HCT116 (cell line): ENCODE data around the gene SRA1. TPM values are rescaled to one million over a fixed set of nuclear protein-coding genes. Genes with fewer than 3 reads are reported as not detected.

Source experiments
- ATAC-seq: fragments of 200-7000 bp; cut with Tn5 transposase; 2 replicates; pipeline ENCODE4 v1.9.1; 2020; ENCODE audit warnings: mild to moderate bottlenecking, moderate library complexity
- BruUV-seq: library from RNA; stranded (reverse); fragments of 400-500 nt; replicated peaks from 2 replicates; lab custom pipeline; 2021; lab: Mats Ljungman, UMichigan
- CTCF ChIA-PET: fragments of 300-600 bp; sonication (Branson Sonifier 250); formaldehyde crosslinking; loops from one replicate; lab custom pipeline; 2021; ENCODE audit warnings: antibody characterized with exemption; lab: Charles Lee
- POLR2A ChIA-PET: fragments of 300-600, 350-600 bp; sonication (Branson Sonifier 250); formaldehyde crosslinking; loops from one replicate; lab custom pipeline; 2021; ENCODE audit warnings: antibody characterized with exemption; lab: Charles Lee
- RAD21 ChIA-PET, 2 experiments: fragments of 300-600 bp; sonication (Branson Sonifier 250); formaldehyde crosslinking; loops; one replicate each; lab custom pipeline; 2023; ENCODE audit warnings: low total read pairs in 2 of 2; ENCODE audit not compliant: uncharacterized antibody in 2 of 2, unreplicated experiment in 2 of 2, low non-redundant PET in 1 of 2; lab: Charles Lee
- DNase-seq: peaks from one replicate; pipeline ENCODE4 v3.0.0-alpha.2; 2010; ENCODE audit warnings: low read depth, low spot score
- H2AFZ ChIP-seq: fragments of 200-600 bp; shearing (Covaris generic), sonication (generic); 2 replicates; pipeline ENCODE4 v1.6.1; 2017; ENCODE audit warnings: low read depth, mixed run types, mixed read lengths, antibody characterized with exemption, low read length; ENCODE audit not compliant: poor library complexity, severe bottlenecking
- H3K27ac ChIP-seq: 2 replicates; pipeline ENCODE4 v1.5.1; 2012; ENCODE audit warnings: low read depth, low read length
- H3K27me3 ChIP-seq: fragments of 200-600 bp; sonication (generic); 2 replicates; pipeline ENCODE4 v1.6.1; 2016; ENCODE audit warnings: mixed run types, low read length, mixed read lengths; ENCODE audit not compliant: insufficient read depth
- H3K36me3 ChIP-seq, 2 experiments: fragments of 200-500 bp in 1 of 2; fragments of 200-600 bp in 1 of 2; sonication (Bioruptor generic) in 1 of 2; sonication (generic) in 1 of 2; 2 replicates each; pipeline versions ENCODE4 v1.5.1 to v1.6.1; 2014 to 2016; ENCODE audit warnings: low read length in 2 of 2, inconsistent platforms in 1 of 2, mixed read lengths in 1 of 2, mixed run types in 1 of 2; ENCODE audit not compliant: insufficient read depth in 2 of 2, control insufficient read depth in 1 of 2
- H3K4me1 ChIP-seq, 2 experiments: fragments of 200-600 bp in 1 of 2; sonication (generic) in 1 of 2; 2 replicates each; pipeline versions ENCODE4 v1.5.1 to v1.6.1; 2012 to 2017; ENCODE audit warnings: low read length in 2 of 2, inconsistent platforms in 1 of 2, mild to moderate bottlenecking in 1 of 2, mixed read lengths in 1 of 2, mixed run types in 1 of 2, moderate library complexity in 1 of 2; ENCODE audit not compliant: insufficient read depth in 2 of 2, control insufficient read depth in 1 of 2
- H3K4me2 ChIP-seq: fragments of 200-600 bp; sonication (generic); 2 replicates; pipeline ENCODE4 v1.6.1; 2017; ENCODE audit warnings: mixed run types, low read length, mixed read lengths
- H3K4me3 ChIP-seq, 2 experiments: fragments of 200-600 bp in 1 of 2; sonication (generic) in 1 of 2; replicated peaks in 1 of 2; 2 replicates each; pipeline ENCODE4 v1.5.1; 2011 to 2016; ENCODE audit warnings: low read length in 2 of 2, control low read depth in 1 of 2, low read depth in 1 of 2, mild to moderate bottlenecking in 1 of 2, mixed read lengths in 1 of 2, mixed run types in 1 of 2
- H3K79me2 ChIP-seq: fragments of 200-600 bp; sonication (generic); 2 replicates; pipeline ENCODE4 v1.6.1; 2017; ENCODE audit warnings: mild to moderate bottlenecking, mixed run types, low read length, moderate library complexity, mixed read lengths; ENCODE audit not compliant: insufficient read depth
- H3K9ac ChIP-seq: fragments of 200-600 bp; sonication (generic); 2 replicates; pipeline ENCODE4 v1.6.1; 2016; ENCODE audit warnings: low read length, mixed read lengths
- H3K9me2 ChIP-seq: fragments of 200-600 bp; sonication (generic), shearing (Covaris generic); 2 replicates; pipeline ENCODE4 v1.6.1; 2017; ENCODE audit warnings: mixed run types, mild to moderate bottlenecking, moderate library complexity; ENCODE audit not compliant: insufficient read depth
- H3K9me3 ChIP-seq, 2 experiments: fragments of 200-500 bp in 1 of 2; fragments of 200-600 bp in 1 of 2; sonication (Bioruptor generic) in 1 of 2; sonication (generic) in 1 of 2; 2 replicates each; pipeline ENCODE4 v1.6.1; 2014 to 2017; ENCODE audit warnings: low read length in 2 of 2, mixed read lengths in 2 of 2, inconsistent platforms in 1 of 2, low read depth in 1 of 2, mild to moderate bottlenecking in 1 of 2, mixed run types in 1 of 2, moderate library complexity in 1 of 2; ENCODE audit not compliant: control insufficient read depth in 1 of 2, insufficient read depth in 1 of 2
- H4K20me1 ChIP-seq: fragments of 200-600 bp; sonication (generic), shearing (Covaris generic); 2 replicates; pipeline ENCODE4 v1.6.1; 2017; ENCODE audit warnings: mixed run types, mild to moderate bottlenecking, moderate library complexity; ENCODE audit not compliant: insufficient read depth
- ELF1 ChIP-seq: IDR thresholded peaks from 2 replicates; pipeline ENCODE4 v1.6.1; 2012; ENCODE audit warnings: low read depth, borderline replicate concordance
- SP1 ChIP-seq: IDR thresholded peaks from 2 replicates; pipeline ENCODE4 v1.6.1; 2012; ENCODE audit warnings: low read depth
- ZNF274 ChIP-seq: fragments of 200-500 bp; sonication (Bioruptor generic); IDR thresholded peaks from 2 replicates; pipeline ENCODE4 v1.6.1; 2014; ENCODE audit warnings: mild to moderate bottlenecking, low read depth, low read length, inconsistent platforms
- intact Hi-C: fragments of 100-400 bp; cut with micrococcal nuclease; formaldehyde crosslinking; loops from 2 replicates; pipeline ENCODE4 v1.10.0; 2022
- total RNA-seq: library from RNA; stranded (reverse); gene quantifications from one replicate; pipeline ENCODE4 v1.2.1, GENCODE V29; 2021; ENCODE audit not compliant: unreplicated experiment
- TF ChIP-seq, protein P1 (sequence below): IDR thresholded peaks from 2 replicates; pipeline ENCODE4 v1.6.1; 2011; ENCODE audit warnings: mild to moderate bottlenecking, low read length, moderate library complexity; ENCODE audit not compliant: insufficient replicate concordance; ENCODE audit errors: extremely low read depth
- TF ChIP-seq, protein P2 (sequence below), 3 experiments: fragments of 200-600 bp in 1 of 3; sonication (generic) in 1 of 3; IDR thresholded peaks in 2 of 3; conservative IDR thresholded peaks in 1 of 3; 2 replicates each; pipeline ENCODE4 v1.5.1; 2012 to 2017; ENCODE audit warnings: low read depth in 2 of 3, low read length in 2 of 3, antibody characterized with exemption in 1 of 3, borderline replicate concordance in 1 of 3, control low read depth in 1 of 3, mild to moderate bottlenecking in 1 of 3, mixed read lengths in 1 of 3, mixed run types in 1 of 3, moderate library complexity in 1 of 3; ENCODE audit not compliant: insufficient read depth in 1 of 3

SRA1 gene
- total RNA-seq, 1 experiment from 2014 or later, result 41.7 TPM

DNA sequence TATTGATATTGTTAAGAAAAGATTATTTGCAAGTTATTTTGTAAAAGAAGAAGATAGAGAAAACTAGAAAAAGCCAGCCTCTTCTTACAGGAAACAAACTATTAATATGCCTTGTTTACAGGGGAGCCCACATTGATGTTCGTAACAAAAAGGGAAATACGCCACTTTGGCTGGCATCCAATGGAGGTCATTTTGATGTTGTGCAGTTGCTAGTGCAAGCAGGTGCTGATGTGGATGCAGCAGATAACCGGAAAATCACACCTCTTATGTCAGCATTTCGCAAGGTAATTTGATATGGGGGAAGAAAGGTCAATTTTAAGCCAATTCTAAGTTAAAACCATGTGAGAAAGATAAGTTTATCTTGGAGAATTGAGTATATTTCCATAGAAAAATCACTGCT is 47.4 kb downstream of the SRA1 start:
- Histone ChIP-seq H3K27ac (no peak overlapping the region), H3K36me3 (peaks cover 25 to 47% of the 10 kb centered on the region in 2 experiments; a peak in 3 of 4 replicates), H3K27me3 (no peaks in the 10 kb centered on the region), H3K9me3 (no peaks in the 10 kb centered on the region), H3K9me2 (no peaks in the 10 kb centered on the region), H3K4me1 (no peaks in the 10 kb centered on the region), H3K9ac (no peak overlapping the region), H3K79me2 (no peaks in the 10 kb centered on the region), H4K20me1 (no peaks in the 10 kb centered on the region), H3K4me3 (no peak overlapping the region), H3K4me2 (no peak overlapping the region), H2AFZ (no peak overlapping the region)
- RAD21 ChIA-PET, result no interaction called here
- POLR2A ChIA-PET, result no interaction called here
- TF ChIP-seq SP1 (no peak), ZNF274 (no peak), ELF1 (no peak)
- TF ChIP-seq, protein P1, sequence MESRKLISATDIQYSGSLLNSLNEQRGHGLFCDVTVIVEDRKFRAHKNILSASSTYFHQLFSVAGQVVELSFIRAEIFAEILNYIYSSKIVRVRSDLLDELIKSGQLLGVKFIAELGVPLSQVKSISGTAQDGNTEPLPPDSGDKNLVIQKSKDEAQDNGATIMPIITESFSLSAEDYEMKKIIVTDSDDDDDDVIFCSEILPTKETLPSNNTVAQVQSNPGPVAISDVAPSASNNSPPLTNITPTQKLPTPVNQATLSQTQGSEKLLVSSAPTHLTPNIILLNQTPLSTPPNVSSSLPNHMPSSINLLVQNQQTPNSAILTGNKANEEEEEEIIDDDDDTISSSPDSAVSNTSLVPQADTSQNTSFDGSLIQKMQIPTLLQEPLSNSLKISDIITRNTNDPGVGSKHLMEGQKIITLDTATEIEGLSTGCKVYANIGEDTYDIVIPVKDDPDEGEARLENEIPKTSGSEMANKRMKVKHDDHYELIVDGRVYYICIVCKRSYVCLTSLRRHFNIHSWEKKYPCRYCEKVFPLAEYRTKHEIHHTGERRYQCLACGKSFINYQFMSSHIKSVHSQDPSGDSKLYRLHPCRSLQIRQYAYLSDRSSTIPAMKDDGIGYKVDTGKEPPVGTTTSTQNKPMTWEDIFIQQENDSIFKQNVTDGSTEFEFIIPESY, result no peak
- TF ChIP-seq, protein P2, sequence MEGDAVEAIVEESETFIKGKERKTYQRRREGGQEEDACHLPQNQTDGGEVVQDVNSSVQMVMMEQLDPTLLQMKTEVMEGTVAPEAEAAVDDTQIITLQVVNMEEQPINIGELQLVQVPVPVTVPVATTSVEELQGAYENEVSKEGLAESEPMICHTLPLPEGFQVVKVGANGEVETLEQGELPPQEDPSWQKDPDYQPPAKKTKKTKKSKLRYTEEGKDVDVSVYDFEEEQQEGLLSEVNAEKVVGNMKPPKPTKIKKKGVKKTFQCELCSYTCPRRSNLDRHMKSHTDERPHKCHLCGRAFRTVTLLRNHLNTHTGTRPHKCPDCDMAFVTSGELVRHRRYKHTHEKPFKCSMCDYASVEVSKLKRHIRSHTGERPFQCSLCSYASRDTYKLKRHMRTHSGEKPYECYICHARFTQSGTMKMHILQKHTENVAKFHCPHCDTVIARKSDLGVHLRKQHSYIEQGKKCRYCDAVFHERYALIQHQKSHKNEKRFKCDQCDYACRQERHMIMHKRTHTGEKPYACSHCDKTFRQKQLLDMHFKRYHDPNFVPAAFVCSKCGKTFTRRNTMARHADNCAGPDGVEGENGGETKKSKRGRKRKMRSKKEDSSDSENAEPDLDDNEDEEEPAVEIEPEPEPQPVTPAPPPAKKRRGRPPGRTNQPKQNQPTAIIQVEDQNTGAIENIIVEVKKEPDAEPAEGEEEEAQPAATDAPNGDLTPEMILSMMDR (IDR thresholded peaks at IDR 0.05 in 2 of 3, conservative IDR thresholded peaks at IDR 0.05 in 1 of 3; ENCODE audit: borderline replicate concordance in 1 of 3, insufficient read depth in 1 of 3, low read depth in 2 of 3, low read length in 2 of 3), result no peak
- CTCF ChIA-PET, result no interaction called here
- DNase-seq (no peak), ATAC-seq (no peak)
- no TSS peak for BruUV-seq
- intact Hi-C loops, result no loop called here
